GM19455 (cell line): Measurements from ENCODE around the gene TENM4.

Experiments used
- ATAC-seq: cut with Tn5 transposase; IDR thresholded peaks from one replicate; pipeline ENCODE4 v1.9.1; 2021; ENCODE audit not compliant: unreplicated experiment

The TENM4 gene

DNA sequence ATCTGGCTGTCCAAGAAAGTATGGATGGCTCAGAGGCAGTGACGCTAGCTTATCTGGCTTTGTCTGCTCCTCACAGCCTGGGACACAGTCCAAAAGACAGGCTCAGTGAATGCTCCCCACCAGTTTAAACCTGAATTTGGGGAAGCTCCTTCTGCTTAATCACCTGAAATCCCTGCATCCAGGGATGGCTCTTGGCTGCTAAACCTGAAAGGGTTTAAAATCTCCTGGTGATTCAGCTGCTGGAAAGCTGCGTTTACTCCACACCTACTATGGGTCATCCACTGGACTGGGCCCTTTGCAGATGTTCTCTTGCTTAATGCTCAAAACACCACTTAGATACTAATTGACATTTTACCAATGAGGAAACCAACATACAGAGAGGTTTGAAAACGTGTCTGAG is 564.2 kb downstream of the TENM4 start:
- ATAC-seq: no peak

DNA sequence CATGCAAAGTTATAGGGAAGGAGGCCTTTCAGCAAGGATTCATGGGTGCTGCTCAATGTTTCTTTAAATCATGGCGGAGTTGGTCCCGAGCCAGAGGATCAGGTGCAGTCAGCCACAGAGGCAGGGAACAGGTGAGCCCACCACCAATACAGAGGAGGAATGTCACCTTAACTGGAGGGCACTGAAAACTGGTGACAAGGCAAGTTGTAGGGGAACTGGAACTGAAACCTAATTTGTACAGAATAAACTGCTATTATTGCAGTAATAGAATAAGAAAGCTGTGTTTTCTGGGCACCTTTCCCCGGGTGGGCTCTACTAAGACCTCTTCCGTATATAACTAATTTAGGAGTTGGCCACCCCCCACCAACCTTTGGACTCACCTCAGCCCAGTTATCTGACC is 570.2 kb downstream of the TENM4 start:
- no peak for ATAC-seq

DNA sequence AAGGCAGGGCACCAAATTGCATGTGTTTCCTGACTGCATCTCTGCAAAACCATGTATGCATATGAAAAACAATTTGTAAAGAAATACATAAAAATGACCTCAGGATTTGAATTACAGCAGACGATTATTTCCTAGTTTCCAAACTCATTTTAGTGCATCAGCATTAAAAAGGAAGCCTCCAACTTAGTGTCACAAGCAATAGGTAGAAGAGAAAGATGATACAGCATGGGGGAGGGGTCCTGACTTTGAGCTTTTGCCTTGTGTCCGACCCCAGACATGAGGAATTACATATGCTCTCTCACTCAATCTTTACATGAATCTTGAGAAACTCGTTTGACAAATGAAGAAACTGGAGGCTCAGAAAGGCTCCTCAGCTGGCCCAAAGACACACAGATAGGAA is 571.5 kb downstream of the TENM4 start:
- ATAC-seq: no peak

- no peak for ATAC-seq
These were observed 572.3 kb downstream of the TENM4 start for GRCh38 chr11:78868563-78868962.

DNA sequence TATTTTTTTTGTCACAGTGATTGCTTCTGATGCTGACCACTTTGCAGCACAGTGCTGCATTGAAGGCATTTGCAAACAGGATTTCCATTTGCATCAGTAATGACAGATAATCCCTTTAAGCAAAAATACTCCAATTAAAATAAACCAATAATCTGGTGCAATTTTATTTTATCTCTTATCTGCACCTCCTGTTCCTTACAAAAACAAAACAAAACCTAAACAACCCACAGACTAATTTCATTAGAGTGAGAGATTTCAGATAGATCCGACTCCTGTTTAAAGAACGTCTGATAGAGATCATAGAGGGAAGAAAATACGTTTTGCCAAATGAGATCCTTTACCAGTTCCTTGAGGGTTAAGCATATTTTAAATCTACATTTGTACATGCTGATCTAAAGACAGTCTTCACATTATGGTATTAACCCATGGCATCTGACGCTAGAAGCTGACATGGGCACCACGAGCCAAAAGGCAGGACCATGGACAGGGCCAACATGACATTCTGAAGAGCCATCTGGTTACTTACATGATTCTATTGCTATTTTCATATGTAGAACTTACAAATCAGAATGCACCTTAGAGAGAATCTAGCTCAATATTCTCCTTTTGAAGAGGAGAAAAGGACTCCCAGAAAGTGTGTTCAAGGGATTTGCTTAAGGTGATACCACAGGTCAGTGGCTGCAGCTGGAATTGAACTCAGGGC is 580.0 kb downstream of the TENM4 start:
- ATAC-seq: no peak

- no peak for ATAC-seq
These were observed 583.1 kb downstream of the TENM4 start for GRCh38 chr11:78857688-78858087.

DNA sequence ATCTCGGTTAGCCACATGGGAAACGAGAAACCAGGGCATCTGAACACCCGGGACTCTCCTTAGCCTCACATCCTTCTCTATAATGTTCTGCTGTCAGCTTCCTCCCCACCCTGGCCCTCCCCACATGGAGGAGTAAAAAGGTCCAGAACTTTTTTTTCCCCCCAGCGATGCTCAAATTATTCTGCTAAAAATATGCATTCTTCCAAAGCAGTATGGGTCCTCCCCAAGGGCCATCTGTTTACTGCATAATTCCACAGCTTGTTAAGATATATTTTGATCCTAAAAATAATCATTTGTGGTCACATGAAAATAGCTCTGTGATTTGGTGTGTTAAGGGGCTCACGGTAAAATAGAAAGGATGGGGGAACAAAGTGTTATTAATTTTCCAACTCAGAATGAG is 584.6 kb downstream of the TENM4 start:
- no peak for ATAC-seq

DNA sequence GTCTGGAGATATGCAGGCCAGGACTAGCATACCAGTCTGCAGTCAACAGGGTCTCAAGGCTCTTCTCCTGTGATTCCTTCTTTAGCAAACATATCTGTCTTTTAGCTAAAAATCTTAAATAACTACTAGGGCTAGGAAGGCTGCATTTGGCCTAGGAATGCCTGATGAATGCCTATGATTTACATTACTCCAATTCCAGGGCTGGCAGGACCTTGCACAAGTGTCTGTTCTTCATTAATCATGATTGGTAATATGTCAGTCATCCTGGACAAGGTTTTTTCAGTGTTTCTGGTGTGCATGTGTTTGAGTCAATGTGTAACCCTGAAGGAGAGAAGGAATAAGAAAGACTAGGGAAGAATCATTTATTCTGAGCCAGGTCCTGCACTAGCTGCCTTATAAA is 585.7 kb downstream of the TENM4 start:
- no peak for ATAC-seq

DNA sequence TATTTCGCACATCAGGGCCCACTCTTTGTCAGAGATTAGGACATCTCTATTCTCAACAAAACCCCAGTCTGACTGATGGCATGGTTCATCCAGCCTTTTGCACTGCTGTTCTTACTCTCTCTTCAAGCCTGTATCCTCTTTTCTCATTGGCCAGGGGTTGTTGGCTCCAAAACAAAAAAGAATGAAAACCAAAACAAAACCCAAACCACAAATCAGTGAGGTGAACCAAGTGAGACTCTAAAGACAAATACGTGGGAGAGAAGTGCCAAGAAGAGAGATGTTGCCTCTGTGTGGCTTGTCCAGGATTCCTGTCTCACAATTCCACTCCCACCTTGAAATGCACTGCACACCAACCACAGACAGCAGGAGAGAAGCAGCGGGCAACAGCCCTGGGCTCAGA is 587.3 kb downstream of the TENM4 start:
- no peak for ATAC-seq

GRCh38 chr11:78851878-78852586 is 588.8 kb downstream of the TENM4 start:
- ATAC-seq: no peak

DNA sequence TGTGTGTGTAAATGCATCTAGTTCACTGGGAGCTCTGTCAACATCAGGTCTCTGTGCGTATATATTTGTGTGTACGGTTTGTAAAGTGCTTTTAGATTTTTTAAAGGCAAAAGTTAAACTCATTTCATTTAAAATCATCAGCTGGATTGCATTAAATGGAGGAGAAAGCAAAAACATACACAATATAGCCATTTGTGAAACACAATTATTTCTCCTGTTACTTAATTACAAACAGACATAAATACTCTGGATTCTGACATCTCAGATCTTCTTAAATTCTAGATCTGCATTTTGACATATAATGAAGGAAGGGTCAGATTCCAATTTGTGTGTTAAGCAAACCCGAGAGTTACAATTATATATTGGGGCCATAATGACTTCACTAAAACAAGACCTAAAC is 590.8 kb downstream of the TENM4 start:
- ATAC-seq: no peak

DNA sequence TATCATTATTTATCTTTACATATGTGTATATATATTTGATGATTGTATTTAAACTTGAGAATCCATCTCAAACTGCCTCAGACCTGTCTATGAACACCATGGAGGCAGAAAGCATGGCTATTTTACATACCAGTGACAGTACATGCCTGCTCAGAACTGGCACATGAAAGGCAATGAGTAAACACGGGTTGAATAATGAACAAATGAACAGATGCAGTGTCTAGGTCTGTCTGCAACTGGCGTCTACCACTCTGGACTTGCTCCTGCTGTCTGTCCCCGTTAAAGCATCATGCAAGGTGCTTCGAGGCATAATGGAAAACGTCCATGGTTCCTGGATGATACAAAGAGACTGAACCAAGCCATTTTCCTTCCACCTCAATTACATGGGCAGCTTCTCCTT is 594.6 kb downstream of the TENM4 start:
- no peak for ATAC-seq

GRCh38 chr11:78845496-78845895 is 595.3 kb downstream of the TENM4 start:
- no peak for ATAC-seq

- no peak for ATAC-seq
These were observed 599.3 kb downstream of the TENM4 start for GRCh38 chr11:78841456-78842060.

DNA sequence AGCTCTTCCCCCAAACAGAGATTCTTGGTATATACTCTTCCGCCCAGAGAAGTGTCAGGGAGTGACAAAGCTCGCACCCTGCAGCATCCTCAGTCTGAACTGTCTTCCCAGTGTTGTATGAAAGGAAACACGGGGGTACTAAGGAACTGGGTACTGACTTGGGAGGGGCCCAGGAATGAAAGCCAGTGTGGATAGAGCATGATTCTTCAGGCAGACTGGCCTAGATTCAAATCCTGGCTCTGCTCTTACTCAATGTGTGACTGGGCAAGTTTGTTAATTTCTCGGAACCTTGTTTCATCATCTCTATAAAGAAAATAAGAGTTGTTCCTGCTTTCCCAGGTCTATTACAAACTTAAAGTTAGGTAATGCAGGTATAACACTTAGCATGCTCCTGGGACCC is 600.2 kb downstream of the TENM4 start:
- ATAC-seq: no peak

DNA sequence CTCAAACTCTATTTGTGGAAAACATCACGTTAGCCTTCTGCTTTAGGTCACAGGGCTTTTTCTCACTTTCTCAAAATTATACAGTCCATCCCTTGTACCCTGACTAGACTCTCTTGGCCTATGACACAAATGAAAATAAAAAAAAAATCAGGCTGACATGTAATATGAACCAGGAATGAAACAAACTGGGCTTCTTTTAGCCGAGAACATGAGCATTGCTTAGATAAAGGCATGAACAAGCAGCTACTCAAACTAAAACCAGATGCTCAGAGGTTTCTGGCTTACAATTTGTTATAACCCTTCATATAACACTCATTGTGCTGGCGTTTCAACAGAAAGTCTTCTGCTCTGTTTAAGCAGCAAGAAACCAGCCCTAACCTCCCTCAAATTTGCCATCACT is 600.6 kb downstream of the TENM4 start:
- ATAC-seq: no peak

- no peak for ATAC-seq
These were observed 602.4 kb downstream of the TENM4 start for GRCh38 chr11:78838417-78838816.

GRCh38 chr11:78835646-78836045 is 605.2 kb downstream of the TENM4 start:
- no peak for ATAC-seq

DNA sequence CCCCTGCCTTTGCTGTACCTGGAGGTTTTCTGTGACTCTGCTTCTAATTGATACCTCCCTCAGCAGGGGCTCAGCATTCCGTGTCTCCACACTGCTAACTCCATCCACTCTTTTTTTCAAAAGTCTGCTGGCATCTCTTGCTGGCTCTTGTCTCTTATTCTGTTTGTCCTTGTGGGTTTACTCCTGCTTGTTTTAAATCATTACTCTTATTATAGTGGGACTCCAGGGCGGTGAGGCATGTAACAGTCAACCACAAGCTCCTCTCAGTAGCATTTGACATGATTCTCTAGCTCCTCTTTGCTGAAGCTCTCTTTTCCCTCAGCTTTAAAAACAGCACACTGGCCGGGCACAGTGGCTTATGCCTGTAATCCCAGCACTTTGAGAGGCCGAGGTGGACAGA is 605.9 kb downstream of the TENM4 start:
- ATAC-seq: no peak

GRCh38 chr11:78833237-78833636 is 607.6 kb downstream of the TENM4 start:
- ATAC-seq: no peak

GRCh38 chr11:78832226-78832947 is 608.4 kb downstream of the TENM4 start:
- ATAC-seq: no peak

DNA sequence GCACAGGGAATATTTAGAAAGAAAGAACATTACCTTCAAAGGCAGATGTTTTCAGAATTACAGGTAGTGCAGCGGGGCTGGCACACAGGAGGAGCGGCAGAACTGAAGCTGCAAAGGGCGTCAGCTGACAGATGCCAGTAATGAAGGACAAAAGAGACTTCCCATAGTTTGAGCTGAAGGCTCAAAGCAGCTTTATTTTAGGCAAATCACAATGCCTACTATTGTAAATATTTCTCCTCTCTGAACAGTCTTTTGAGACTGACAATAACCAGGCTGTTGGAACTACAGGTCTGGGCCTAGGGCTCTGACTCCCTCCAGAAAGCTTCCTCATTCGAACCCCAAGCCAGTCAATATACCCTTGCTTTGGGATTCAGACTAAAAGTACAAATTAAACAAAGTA is 609.3 kb downstream of the TENM4 start:
- ATAC-seq: no peak
